B cell (primary cell): ENCODE data around the gene C2orf78. TPM values are rescaled to one million over a fixed set of nuclear protein-coding genes. Genes with fewer than 3 reads are reported as not detected.

Experiments
- ATAC-seq: fragments of 200-7000 bp; cut with Tn5 transposase; one replicate; pipeline ENCODE4 v1.10.0; 2021; ENCODE audit warnings: low read depth, mild to moderate bottlenecking, moderate number of reproducible peaks, moderate library complexity
- CTCF ChIA-PET: fragments of 350-600 bp; sonication (Branson Sonifier 250); formaldehyde crosslinking; loops from one replicate; lab custom pipeline; 2021; ENCODE audit warnings: antibody characterized with exemption, inconsistent platforms; lab: Charles Lee
- POLR2A ChIA-PET: fragments of 350-600 bp; sonication (Branson Sonifier 250); formaldehyde crosslinking; loops from one replicate; lab custom pipeline; 2021; ENCODE audit warnings: antibody characterized with exemption; lab: Charles Lee
- DNase-seq: peaks from one replicate; pipeline ENCODE4 v3.0.0; 2013
- H2AFZ ChIP-seq: 2 replicates; pipeline ENCODE4 v1.6.1; 2012; ENCODE audit warnings: mild to moderate bottlenecking, low read depth, low read length; ENCODE audit not compliant: insufficient read depth, poor library complexity, severe bottlenecking
- H3K27ac ChIP-seq, 2 donors: 1 replicate in 1 of 2; 2 replicates in 1 of 2; pipeline ENCODE4 v1.5.1; 2012 to 2013; ENCODE audit warnings: low read length in 2 of 2, mild to moderate bottlenecking in 2 of 2, moderate library complexity in 1 of 2
- H3K27me3 ChIP-seq, 4 experiments: fragments of 200-600 bp in 1 of 4; sonication (generic) in 1 of 4; replicated peaks in 1 of 4; 1 replicate in 2 of 4; 2 replicates in 2 of 4; pipeline versions ENCODE4 v1.6.1 to v1.7.0; 2013 to 2016; ENCODE audit warnings: low read length in 3 of 4, mild to moderate bottlenecking in 2 of 4, mixed read lengths in 1 of 4, moderate library complexity in 1 of 4; ENCODE audit not compliant: insufficient read depth in 4 of 4, control insufficient read depth in 3 of 4; ENCODE audit errors: control extremely low read depth in 1 of 4
- H3K36me3 ChIP-seq, 2 experiments: replicated peaks in 1 of 2; 1 replicate in 1 of 2; 2 replicates in 1 of 2; pipeline versions ENCODE4 v1.6.1 to v1.7.1; 2013; ENCODE audit warnings: low read length in 1 of 2; ENCODE audit not compliant: insufficient read depth in 2 of 2, control insufficient read depth in 1 of 2; ENCODE audit errors: control extremely low read depth in 1 of 2, extremely low read depth in 1 of 2
- H3K4me1 ChIP-seq, 2 donors: fragments of 200-600 bp in 1 of 2; sonication (generic) in 1 of 2; 1 replicate in 1 of 2; 2 replicates in 1 of 2; pipeline versions ENCODE4 v1.5.1 to v1.6.1; 2013 to 2017; ENCODE audit warnings: low read length in 2 of 2; ENCODE audit not compliant: control insufficient read depth in 2 of 2, insufficient read depth in 2 of 2
- H3K4me2 ChIP-seq: replicated peaks from 2 replicates; pipeline ENCODE3; 2012; ENCODE audit warnings: mild to moderate bottlenecking, low read depth, low read length; ENCODE audit not compliant: poor library complexity, severe bottlenecking
- H3K4me3 ChIP-seq, 5 experiments: fragments of 200-600 bp in 1 of 5; sonication (generic) in 1 of 5; 1 replicate in 3 of 5; 2 replicates in 2 of 5; pipeline versions ENCODE4 v1.5.1 to v1.7.0; 2011 to 2016; ENCODE audit warnings: low read length in 4 of 5, mild to moderate bottlenecking in 4 of 5, low read depth in 2 of 5, control low read depth in 1 of 5, moderate library complexity in 1 of 5; ENCODE audit not compliant: insufficient read depth in 1 of 5; ENCODE audit errors: control extremely low read depth in 1 of 5, extremely low read depth in 1 of 5
- H3K79me2 ChIP-seq: fragments of 200-600 bp; sonication (generic); one replicate; pipeline ENCODE4 v1.6.0; 2016; ENCODE audit warnings: low read length; ENCODE audit not compliant: control insufficient read depth, insufficient read depth
- H3K9ac ChIP-seq: fragments of 200-600 bp; sonication (generic); 2 replicates; pipeline ENCODE4 v1.6.1; 2017; ENCODE audit warnings: mild to moderate bottlenecking, low read length, moderate library complexity
- H3K9me3 ChIP-seq, 3 donors: one replicate each; pipeline versions ENCODE4 v1.6.1 to v1.7.1; 2013; ENCODE audit warnings: low read length in 2 of 3; ENCODE audit not compliant: control insufficient read depth in 2 of 3, insufficient read depth in 1 of 3; ENCODE audit errors: control extremely low read depth in 1 of 3
- H4K20me1 ChIP-seq: 2 replicates; pipeline ENCODE4 v1.6.0; 2012; ENCODE audit warnings: mild to moderate bottlenecking, low read length; ENCODE audit not compliant: insufficient read depth, control insufficient read depth, poor library complexity, severe bottlenecking
- H3K27ac Mint-ChIP-seq: one replicate; pipeline ENCODE4 v1.8.0; 2021; ENCODE audit warnings: mixed read lengths
- H3K27me3 Mint-ChIP-seq: one replicate; pipeline ENCODE4 v1.8.0; 2021; ENCODE audit warnings: mixed read lengths
- H3K4me1 Mint-ChIP-seq: one replicate; pipeline ENCODE4 v1.8.0; 2021; ENCODE audit warnings: mixed read lengths
- H3K4me3 Mint-ChIP-seq: one replicate; pipeline ENCODE4 v1.8.0; 2021; ENCODE audit warnings: mixed read lengths
- H3K9me3 Mint-ChIP-seq: one replicate; pipeline ENCODE4 v1.8.0; 2022; ENCODE audit warnings: mixed read lengths; ENCODE audit not compliant: insufficient read depth
- CTCF ChIP-seq: fragments of 200-600 bp; IDR thresholded peaks from one replicate; pipeline ENCODE4 v1.8.0; 2022; ENCODE audit warnings: antibody characterized with exemption, mild to moderate bottlenecking
- EZH2 ChIP-seq: IDR thresholded peaks from 2 replicates; pipeline ENCODE4 v1.6.1; 2012; ENCODE audit warnings: borderline replicate concordance, low read depth, mild to moderate bottlenecking, moderate library complexity, low read length; ENCODE audit not compliant: insufficient read depth, poor library complexity, severe bottlenecking
- WGBS: methylation state at CpG from one replicate; pipeline ENCODE4 v1.1.5; 2013; ENCODE audit warnings: missing lambda C conversion rate; ENCODE audit not compliant: insufficient coverage; 5-methylcytosine and 5-hydroxymethylcytosine counted together
- intact Hi-C: fragments of 100-400 bp; cut with micrococcal nuclease; formaldehyde crosslinking; loops from one replicate; pipeline ENCODE4 v1.10.0; 2022
- polyA plus RNA-seq: library from polyadenylated mRNA; depleted of rRNA; stranded (reverse); fragments of >200 nt; gene quantifications from 2 replicates; pipeline ENCODE4 v1.2.3, GENCODE V29; 2012
- total RNA-seq, 2 donors: library from RNA; stranded (reverse); fragments of 120-200 nt in 1 of 2; gene quantifications; 1 replicate in 1 of 2; 2 replicates in 1 of 2; pipeline versions ENCODE4 v1.2.3 to v1.2.4, GENCODE V29; 2013 to 2022

Gene C2orf78
- total and polyA plus RNA-seq, 2 donors (not counting 1 experiment from before 2014, with no cell fraction given): not detected

GRCh38 chr2:73827660-73828388 is 43.8 kb downstream of the C2orf78 start:
- Mint-ChIP-seq H3K4me3 (peak overlapping the region; percentile 95), H3K9me3 (peaks cover 5% of the 10 kb centered on the region), H3K4me1 (peaks cover 40% of the 10 kb centered on the region), H3K27ac (peak overlapping the region; percentile 80), H3K27me3 (no peaks in the 10 kb centered on the region)
- ChIA-PET CTCF (interaction anchor here (0.7 to 9.1 kb wide), 24 partner anchors 14 to 761 kb away, joined by 3 to 191 read pairs (median 4); partner anchors contain the start of genes BOLA3, DUSP11, INO80B and MOB1A), POLR2A (interaction anchor here (0.5 to 1.1 kb wide), 4 partner anchors 143 to 690 kb away, joined by 3 to 8 read pairs (median 5); no protein-coding TSS in a partner anchor)
- Histone ChIP-seq H3K27ac (peak overlapping the region in 1 of 2 donors; percentile 91), H3K4me1 (peaks cover 19% of the 10 kb centered on the region in 2 donors), H3K4me2 (peak overlapping the region; percentile 70), H3K4me3 (peak overlapping the region; percentile 69 to 92 (median 78)), H4K20me1 (no peaks in the 10 kb centered on the region), H3K9ac (peak overlapping the region; percentile 89), H3K9me3 (no peaks in the 10 kb centered on the region), H2AFZ (peak overlapping the region; percentile 92), H3K79me2 (peaks cover 20% of the 10 kb centered on the region), H3K36me3 (peaks cover 3 to 6% of the 10 kb centered on the region in 2 experiments), H3K27me3 (no peaks in the 10 kb centered on the region)
- TF ChIP-seq CTCF (no peak), EZH2 (no peak)
- WGBS: 77% methylated on average over 5 of the region's 9 CpGs
- intact Hi-C loops: loop anchor here (1.0 kb wide), 6 partner anchors 48 to 564 kb away; partner anchors contain the start of genes DGUOK, DUSP11 and TPRKB
- DNase-seq (no peak), ATAC-seq (no peak)
